CD14-positive monocyte (primary cell): ENCODE data around the gene CNTN6. TPM values are rescaled to one million over a fixed set of nuclear protein-coding genes. Genes with fewer than 3 reads are reported as not detected.

Source experiments
- DNase-seq, 3 donors: peaks; one replicate each; pipeline ENCODE4 v3.0.0-alpha.2; 2011 to 2022
- H2AFZ ChIP-seq: 2 replicates; pipeline ENCODE4 v1.6.0; 2012; ENCODE audit warnings: mild to moderate bottlenecking, low read depth, low read length, inconsistent platforms; ENCODE audit not compliant: insufficient read depth, poor library complexity, severe bottlenecking
- H3K27ac ChIP-seq, 2 donors: 1 replicate in 1 of 2; 2 replicates in 1 of 2; pipeline ENCODE4 v1.5.1; 2012 to 2013; ENCODE audit warnings: low read length in 2 of 2, control low read depth in 1 of 2, inconsistent platforms in 1 of 2, low read depth in 1 of 2, mild to moderate bottlenecking in 1 of 2
- H3K27me3 ChIP-seq, 2 donors: one replicate each; pipeline versions ENCODE4 v1.6.0 to v1.6.1; 2011 to 2013; ENCODE audit warnings: low read length in 2 of 2; ENCODE audit not compliant: control insufficient read depth in 2 of 2, insufficient read depth in 2 of 2
- H3K36me3 ChIP-seq, 2 donors: replicated peaks in 1 of 2; 1 replicate in 1 of 2; 2 replicates in 1 of 2; pipeline versions ENCODE4 v1.5.1 to v1.6.1; 2012 to 2013; ENCODE audit warnings: low read length in 2 of 2, control low read depth in 1 of 2, inconsistent platforms in 1 of 2, mild to moderate bottlenecking in 1 of 2; ENCODE audit not compliant: insufficient read depth in 2 of 2, control insufficient read depth in 1 of 2
- H3K4me1 ChIP-seq, 2 donors: 1 replicate in 1 of 2; 2 replicates in 1 of 2; pipeline versions ENCODE4 v1.5.1 to v1.6.1; 2012 to 2013; ENCODE audit warnings: low read length in 2 of 2, control low read depth in 1 of 2, inconsistent platforms in 1 of 2, mild to moderate bottlenecking in 1 of 2, moderate library complexity in 1 of 2; ENCODE audit not compliant: insufficient read depth in 2 of 2, control insufficient read depth in 1 of 2
- H3K4me2 ChIP-seq: replicated peaks from 2 replicates; pipeline ENCODE3; 2012; ENCODE audit warnings: low read length, moderate library complexity, mild to moderate bottlenecking; ENCODE audit not compliant: poor library complexity, severe bottlenecking; ENCODE audit errors: extremely low read depth
- H3K4me3 ChIP-seq, 3 experiments: fragments of 200-600 bp in 1 of 3; sonication (generic) in 1 of 3; replicated peaks in 1 of 3; 1 replicate in 2 of 3; 2 replicates in 1 of 3; pipeline ENCODE4 v1.5.1; 2011 to 2013; ENCODE audit warnings: low read length in 3 of 3, mild to moderate bottlenecking in 3 of 3, control low read depth in 2 of 3, low read depth in 2 of 3, inconsistent platforms in 1 of 3, moderate library complexity in 1 of 3
- H3K79me2 ChIP-seq: 2 replicates; pipeline ENCODE4 v1.6.0; 2012; ENCODE audit warnings: mild to moderate bottlenecking, control low read depth, inconsistent platforms, low read length, moderate library complexity; ENCODE audit not compliant: insufficient read depth
- H3K9ac ChIP-seq: 2 replicates; pipeline ENCODE4 v1.6.0; 2017; ENCODE audit warnings: low read length, mild to moderate bottlenecking; ENCODE audit not compliant: insufficient read depth, poor library complexity, severe bottlenecking
- H3K9me3 ChIP-seq, 2 donors: replicated peaks in 1 of 2; 1 replicate in 1 of 2; 2 replicates in 1 of 2; pipeline versions ENCODE4 v1.5.1 to v1.6.1; 2012 to 2013; ENCODE audit warnings: low read length in 2 of 2, control low read depth in 1 of 2; ENCODE audit not compliant: control insufficient read depth in 1 of 2, insufficient read depth in 1 of 2
- H4K20me1 ChIP-seq: 2 replicates; pipeline ENCODE4 v1.6.0; 2012; ENCODE audit warnings: mild to moderate bottlenecking, low read length, control low read depth, moderate library complexity; ENCODE audit not compliant: insufficient read depth
- H3K27ac Mint-ChIP-seq, 7 donors: one replicate each; pipeline ENCODE4 v1.8.0; 2020; ENCODE audit warnings: mild to moderate bottlenecking in 7 of 7, mixed read lengths in 7 of 7, moderate library complexity in 6 of 7, inconsistent platforms in 2 of 7
- H3K27me3 Mint-ChIP-seq, 3 donors: one replicate each; pipeline ENCODE4 v1.8.0; 2021 to 2022; ENCODE audit warnings: low read depth in 3 of 3, mild to moderate bottlenecking in 3 of 3, mixed read lengths in 3 of 3, moderate library complexity in 3 of 3, inconsistent platforms in 1 of 3
- H3K36me3 Mint-ChIP-seq, 2 donors: one replicate each; pipeline ENCODE4 v1.8.0; 2020; ENCODE audit warnings: mixed read lengths in 2 of 2, inconsistent platforms in 1 of 2, mild to moderate bottlenecking in 1 of 2
- H3K4me1 Mint-ChIP-seq: one replicate; pipeline ENCODE4 v1.8.0; 2020; ENCODE audit warnings: mild to moderate bottlenecking, mixed read lengths
- H3K4me3 Mint-ChIP-seq, 2 donors: one replicate each; pipeline ENCODE4 v1.8.0; 2020; ENCODE audit warnings: mild to moderate bottlenecking in 2 of 2, mixed read lengths in 2 of 2, moderate library complexity in 1 of 2
- H3K9me3 Mint-ChIP-seq, 7 donors: one replicate each; pipeline ENCODE4 v1.8.0; 2020 to 2022; ENCODE audit warnings: mixed read lengths in 7 of 7, mild to moderate bottlenecking in 6 of 7, moderate library complexity in 6 of 7, inconsistent platforms in 2 of 7
- WGBS: methylation state at CpG from one replicate; pipeline ENCODE4 v1.1.5; 2013; ENCODE audit warnings: missing lambda C conversion rate; ENCODE audit not compliant: insufficient coverage; 5-methylcytosine and 5-hydroxymethylcytosine counted together
- intact Hi-C, 2 donors: fragments of 100-400 bp; cut with micrococcal nuclease; formaldehyde crosslinking; loops; one replicate each; pipeline versions ENCODE4 v1.15.0 to v1.15.1; 2023
- polyA plus RNA-seq, 3 donors: library from polyadenylated mRNA; depleted of rRNA in 1 of 3; unstranded in 2 of 3; stranded (reverse) in 1 of 3; fragments of 300-500 nt in 2 of 3; fragments of >200 nt in 1 of 3; fragmentation: Illumina TruSeq in 2 of 3; gene quantifications; 1 replicate in 2 of 3; 2 replicates in 1 of 3; pipeline ENCODE4 v1.2.3, GENCODE V29; 2012 to 2021
- TF ChIP-seq, protein P1 (sequence below): fragments of 200-600 bp; IDR thresholded peaks from one replicate; pipeline ENCODE4 v1.8.0; 2022; ENCODE audit warnings: antibody characterized with exemption, mild to moderate bottlenecking

CNTN6 gene
- polyA plus RNA-seq, 3 donors: not detected

DNA sequence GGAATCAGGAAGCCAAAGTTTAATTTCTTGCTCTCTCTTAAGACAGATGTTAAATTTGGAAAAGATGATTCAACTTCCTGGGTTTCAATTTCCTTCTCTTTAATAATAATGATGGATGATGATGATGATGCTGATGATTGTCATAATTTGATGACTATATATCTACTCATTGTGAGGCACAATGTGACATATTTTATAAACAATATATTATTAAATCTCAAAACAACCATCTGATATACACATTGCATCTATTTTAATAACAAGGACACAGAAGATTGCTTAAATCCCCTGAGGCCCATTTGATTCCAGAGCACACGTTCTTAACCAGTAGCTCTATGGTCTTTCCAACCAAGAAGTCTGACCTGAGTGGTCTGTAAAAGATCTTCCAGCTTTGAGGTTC lies 124.0 kb downstream of the CNTN6 start:
- H3K9me3 Mint-ChIP-seq: peaks cover 0 to 9% (median 4%) of the 10 kb centered on the region in 7 donors
- WGBS: no CpG with 5 or more reads among the region's 1 CpG
- no peak overlapping the region for H3K4me3 ChIP-seq
- H3K4me1 Mint-ChIP-seq: no peaks in the 10 kb centered on the region
- intact Hi-C loops: no loop called here
- H3K27ac ChIP-seq: no peak overlapping the region
- DNase-seq: no peak
- no peak overlapping the region for H3K27ac Mint-ChIP-seq
- TF ChIP-seq, protein P1, sequence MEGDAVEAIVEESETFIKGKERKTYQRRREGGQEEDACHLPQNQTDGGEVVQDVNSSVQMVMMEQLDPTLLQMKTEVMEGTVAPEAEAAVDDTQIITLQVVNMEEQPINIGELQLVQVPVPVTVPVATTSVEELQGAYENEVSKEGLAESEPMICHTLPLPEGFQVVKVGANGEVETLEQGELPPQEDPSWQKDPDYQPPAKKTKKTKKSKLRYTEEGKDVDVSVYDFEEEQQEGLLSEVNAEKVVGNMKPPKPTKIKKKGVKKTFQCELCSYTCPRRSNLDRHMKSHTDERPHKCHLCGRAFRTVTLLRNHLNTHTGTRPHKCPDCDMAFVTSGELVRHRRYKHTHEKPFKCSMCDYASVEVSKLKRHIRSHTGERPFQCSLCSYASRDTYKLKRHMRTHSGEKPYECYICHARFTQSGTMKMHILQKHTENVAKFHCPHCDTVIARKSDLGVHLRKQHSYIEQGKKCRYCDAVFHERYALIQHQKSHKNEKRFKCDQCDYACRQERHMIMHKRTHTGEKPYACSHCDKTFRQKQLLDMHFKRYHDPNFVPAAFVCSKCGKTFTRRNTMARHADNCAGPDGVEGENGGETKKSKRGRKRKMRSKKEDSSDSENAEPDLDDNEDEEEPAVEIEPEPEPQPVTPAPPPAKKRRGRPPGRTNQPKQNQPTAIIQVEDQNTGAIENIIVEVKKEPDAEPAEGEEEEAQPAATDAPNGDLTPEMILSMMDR: no peak
- H3K27me3 ChIP-seq: no peaks in the 10 kb centered on the region
- no peaks in the 10 kb centered on the region for H4K20me1 ChIP-seq
- no peaks in the 10 kb centered on the region for H3K36me3 Mint-ChIP-seq
- no peaks in the 10 kb centered on the region for H3K27me3 Mint-ChIP-seq
- H3K4me3 Mint-ChIP-seq: no peak overlapping the region
- H3K36me3 ChIP-seq: no peaks in the 10 kb centered on the region
- no peak overlapping the region for H3K4me2 ChIP-seq
- no peaks in the 10 kb centered on the region for H3K4me1 ChIP-seq
- no peak overlapping the region for H2AFZ ChIP-seq
- H3K79me2 ChIP-seq: no peaks in the 10 kb centered on the region
- peaks cover 3 to 11% of the 10 kb centered on the region in 2 donors for H3K9me3 ChIP-seq
- H3K9ac ChIP-seq: no peak overlapping the region

GRCh38 chr3:1227111-1227510 lies 134.3 kb downstream of the CNTN6 start:
- H3K4me2 ChIP-seq: no peak overlapping the region
- Mint-ChIP-seq H3K27ac (no peak overlapping the region), H3K4me1 (no peaks in the 10 kb centered on the region), H3K9me3 (peaks cover 0 to 6% (median 3%) of the 10 kb centered on the region in 7 donors), H3K36me3 (no peaks in the 10 kb centered on the region), H3K27me3 (no peaks in the 10 kb centered on the region), H3K4me3 (no peak overlapping the region)
- no peaks in the 10 kb centered on the region for H3K4me1 ChIP-seq
- H3K27me3 ChIP-seq: no peaks in the 10 kb centered on the region
- intact Hi-C loops: no loop called here
- TF ChIP-seq, protein P1: no peak
- H2AFZ ChIP-seq: no peak overlapping the region
- no CpG with 5 or more reads among the region's 3 CpGs for WGBS
- H3K9me3 ChIP-seq: peaks cover 5% of the 10 kb centered on the region in 2 donors
- H3K36me3 ChIP-seq: no peaks in the 10 kb centered on the region
- DNase-seq: no peak
- H3K4me3 ChIP-seq: no peak overlapping the region
- H3K9ac ChIP-seq: no peak overlapping the region
- no peaks in the 10 kb centered on the region for H4K20me1 ChIP-seq
- H3K79me2 ChIP-seq: no peaks in the 10 kb centered on the region
- no peak overlapping the region for H3K27ac ChIP-seq
